Vagina (tissue), 2 donors: ENCODE results near the gene PIK3R1.

ENCODE experiments used
- CTCF ChIP-seq, 3 experiments: fragments of 450-650 bp in 2 of 3; fragments of 200-600 bp in 1 of 3; sonication (generic) in 1 of 3; IDR thresholded peaks; one replicate each; pipeline ENCODE4 v1.5.1; 2017 to 2019; ENCODE audit warnings: antibody characterized with exemption in 3 of 3, mild to moderate bottlenecking in 2 of 3, moderate library complexity in 2 of 3
- POLR2A ChIP-seq, 2 donors: fragments of 450-650 bp; IDR thresholded peaks; one replicate each; pipeline ENCODE4 v1.6.1; 2017; ENCODE audit warnings: antibody characterized with exemption in 2 of 2, mild to moderate bottlenecking in 2 of 2, moderate library complexity in 2 of 2
- POLR2AphosphoS5 ChIP-seq, 2 donors: sonication (generic); formaldehyde crosslinking; IDR thresholded peaks; one replicate each; pipeline ENCODE4 v1.9.0; 2017; ENCODE audit warnings: antibody characterized with exemption in 2 of 2, mild to moderate bottlenecking in 2 of 2, low read depth in 1 of 2; ENCODE audit not compliant: insufficient read depth in 1 of 2

GRCh38 chr5:68265822-68266395, 50.4 kb downstream of the PIK3R1 start:
- TF ChIP-seq CTCF (IDR thresholded peaks at IDR 0.05) (no peak), POLR2AphosphoS5 (IDR thresholded peaks at IDR 0.05; ENCODE audit: insufficient read depth in 1 of 2, low read depth in 1 of 2) (no peak), POLR2A (IDR thresholded peaks at IDR 0.05) (no peak)
